CD14-positive monocyte (primary cell): ENCODE measurements around the gene LIM2. TPM values are rescaled to one million over a fixed set of nuclear protein-coding genes. Genes with fewer than 3 reads are reported as not detected.

Source experiments
- DNase-seq, 3 donors: peaks; one replicate each; pipeline ENCODE4 v3.0.0-alpha.2; 2011 to 2022
- H2AFZ ChIP-seq: 2 replicates; pipeline ENCODE4 v1.6.0; 2012; ENCODE audit warnings: mild to moderate bottlenecking, low read depth, low read length, inconsistent platforms; ENCODE audit not compliant: insufficient read depth, poor library complexity, severe bottlenecking
- H3K27ac ChIP-seq, 2 donors: 1 replicate in 1 of 2; 2 replicates in 1 of 2; pipeline ENCODE4 v1.5.1; 2012 to 2013; ENCODE audit warnings: low read length in 2 of 2, control low read depth in 1 of 2, inconsistent platforms in 1 of 2, low read depth in 1 of 2, mild to moderate bottlenecking in 1 of 2
- H3K27me3 ChIP-seq, 2 donors: one replicate each; pipeline versions ENCODE4 v1.6.0 to v1.6.1; 2011 to 2013; ENCODE audit warnings: low read length in 2 of 2; ENCODE audit not compliant: control insufficient read depth in 2 of 2, insufficient read depth in 2 of 2
- H3K36me3 ChIP-seq, 2 donors: replicated peaks in 1 of 2; 1 replicate in 1 of 2; 2 replicates in 1 of 2; pipeline versions ENCODE4 v1.5.1 to v1.6.1; 2012 to 2013; ENCODE audit warnings: low read length in 2 of 2, control low read depth in 1 of 2, inconsistent platforms in 1 of 2, mild to moderate bottlenecking in 1 of 2; ENCODE audit not compliant: insufficient read depth in 2 of 2, control insufficient read depth in 1 of 2
- H3K4me1 ChIP-seq, 2 donors: 1 replicate in 1 of 2; 2 replicates in 1 of 2; pipeline versions ENCODE4 v1.5.1 to v1.6.1; 2012 to 2013; ENCODE audit warnings: low read length in 2 of 2, control low read depth in 1 of 2, inconsistent platforms in 1 of 2, mild to moderate bottlenecking in 1 of 2, moderate library complexity in 1 of 2; ENCODE audit not compliant: insufficient read depth in 2 of 2, control insufficient read depth in 1 of 2
- H3K4me2 ChIP-seq: replicated peaks from 2 replicates; pipeline ENCODE3; 2012; ENCODE audit warnings: low read length, moderate library complexity, mild to moderate bottlenecking; ENCODE audit not compliant: poor library complexity, severe bottlenecking; ENCODE audit errors: extremely low read depth
- H3K4me3 ChIP-seq, 3 experiments: fragments of 200-600 bp in 1 of 3; sonication (generic) in 1 of 3; replicated peaks in 1 of 3; 1 replicate in 2 of 3; 2 replicates in 1 of 3; pipeline ENCODE4 v1.5.1; 2011 to 2013; ENCODE audit warnings: low read length in 3 of 3, mild to moderate bottlenecking in 3 of 3, control low read depth in 2 of 3, low read depth in 2 of 3, inconsistent platforms in 1 of 3, moderate library complexity in 1 of 3
- H3K79me2 ChIP-seq: 2 replicates; pipeline ENCODE4 v1.6.0; 2012; ENCODE audit warnings: mild to moderate bottlenecking, control low read depth, inconsistent platforms, low read length, moderate library complexity; ENCODE audit not compliant: insufficient read depth
- H3K9ac ChIP-seq: 2 replicates; pipeline ENCODE4 v1.6.0; 2017; ENCODE audit warnings: low read length, mild to moderate bottlenecking; ENCODE audit not compliant: insufficient read depth, poor library complexity, severe bottlenecking
- H3K9me3 ChIP-seq, 2 donors: replicated peaks in 1 of 2; 1 replicate in 1 of 2; 2 replicates in 1 of 2; pipeline versions ENCODE4 v1.5.1 to v1.6.1; 2012 to 2013; ENCODE audit warnings: low read length in 2 of 2, control low read depth in 1 of 2; ENCODE audit not compliant: control insufficient read depth in 1 of 2, insufficient read depth in 1 of 2
- H4K20me1 ChIP-seq: 2 replicates; pipeline ENCODE4 v1.6.0; 2012; ENCODE audit warnings: mild to moderate bottlenecking, low read length, control low read depth, moderate library complexity; ENCODE audit not compliant: insufficient read depth
- H3K27ac Mint-ChIP-seq, 7 donors: one replicate each; pipeline ENCODE4 v1.8.0; 2020; ENCODE audit warnings: mild to moderate bottlenecking in 7 of 7, mixed read lengths in 7 of 7, moderate library complexity in 6 of 7, inconsistent platforms in 2 of 7
- H3K27me3 Mint-ChIP-seq, 3 donors: one replicate each; pipeline ENCODE4 v1.8.0; 2021 to 2022; ENCODE audit warnings: low read depth in 3 of 3, mild to moderate bottlenecking in 3 of 3, mixed read lengths in 3 of 3, moderate library complexity in 3 of 3, inconsistent platforms in 1 of 3
- H3K36me3 Mint-ChIP-seq, 2 donors: one replicate each; pipeline ENCODE4 v1.8.0; 2020; ENCODE audit warnings: mixed read lengths in 2 of 2, inconsistent platforms in 1 of 2, mild to moderate bottlenecking in 1 of 2
- H3K4me1 Mint-ChIP-seq: one replicate; pipeline ENCODE4 v1.8.0; 2020; ENCODE audit warnings: mild to moderate bottlenecking, mixed read lengths
- H3K4me3 Mint-ChIP-seq, 2 donors: one replicate each; pipeline ENCODE4 v1.8.0; 2020; ENCODE audit warnings: mild to moderate bottlenecking in 2 of 2, mixed read lengths in 2 of 2, moderate library complexity in 1 of 2
- H3K9me3 Mint-ChIP-seq, 7 donors: one replicate each; pipeline ENCODE4 v1.8.0; 2020 to 2022; ENCODE audit warnings: mixed read lengths in 7 of 7, mild to moderate bottlenecking in 6 of 7, moderate library complexity in 6 of 7, inconsistent platforms in 2 of 7
- WGBS: methylation state at CpG from one replicate; pipeline ENCODE4 v1.1.5; 2013; ENCODE audit warnings: missing lambda C conversion rate; ENCODE audit not compliant: insufficient coverage; 5-methylcytosine and 5-hydroxymethylcytosine counted together
- intact Hi-C, 2 donors: fragments of 100-400 bp; cut with micrococcal nuclease; formaldehyde crosslinking; loops; one replicate each; pipeline versions ENCODE4 v1.15.0 to v1.15.1; 2023
- polyA plus RNA-seq, 3 donors: library from polyadenylated mRNA; depleted of rRNA in 1 of 3; unstranded in 2 of 3; stranded (reverse) in 1 of 3; fragments of 300-500 nt in 2 of 3; fragments of >200 nt in 1 of 3; fragmentation: Illumina TruSeq in 2 of 3; gene quantifications; 1 replicate in 2 of 3; 2 replicates in 1 of 3; pipeline ENCODE4 v1.2.3, GENCODE V29; 2012 to 2021
- TF ChIP-seq, protein P1 (sequence below): fragments of 200-600 bp; IDR thresholded peaks from one replicate; pipeline ENCODE4 v1.8.0; 2022; ENCODE audit warnings: antibody characterized with exemption, mild to moderate bottlenecking

The LIM2 gene
- polyA plus RNA-seq, 3 donors = not detected

DNA sequence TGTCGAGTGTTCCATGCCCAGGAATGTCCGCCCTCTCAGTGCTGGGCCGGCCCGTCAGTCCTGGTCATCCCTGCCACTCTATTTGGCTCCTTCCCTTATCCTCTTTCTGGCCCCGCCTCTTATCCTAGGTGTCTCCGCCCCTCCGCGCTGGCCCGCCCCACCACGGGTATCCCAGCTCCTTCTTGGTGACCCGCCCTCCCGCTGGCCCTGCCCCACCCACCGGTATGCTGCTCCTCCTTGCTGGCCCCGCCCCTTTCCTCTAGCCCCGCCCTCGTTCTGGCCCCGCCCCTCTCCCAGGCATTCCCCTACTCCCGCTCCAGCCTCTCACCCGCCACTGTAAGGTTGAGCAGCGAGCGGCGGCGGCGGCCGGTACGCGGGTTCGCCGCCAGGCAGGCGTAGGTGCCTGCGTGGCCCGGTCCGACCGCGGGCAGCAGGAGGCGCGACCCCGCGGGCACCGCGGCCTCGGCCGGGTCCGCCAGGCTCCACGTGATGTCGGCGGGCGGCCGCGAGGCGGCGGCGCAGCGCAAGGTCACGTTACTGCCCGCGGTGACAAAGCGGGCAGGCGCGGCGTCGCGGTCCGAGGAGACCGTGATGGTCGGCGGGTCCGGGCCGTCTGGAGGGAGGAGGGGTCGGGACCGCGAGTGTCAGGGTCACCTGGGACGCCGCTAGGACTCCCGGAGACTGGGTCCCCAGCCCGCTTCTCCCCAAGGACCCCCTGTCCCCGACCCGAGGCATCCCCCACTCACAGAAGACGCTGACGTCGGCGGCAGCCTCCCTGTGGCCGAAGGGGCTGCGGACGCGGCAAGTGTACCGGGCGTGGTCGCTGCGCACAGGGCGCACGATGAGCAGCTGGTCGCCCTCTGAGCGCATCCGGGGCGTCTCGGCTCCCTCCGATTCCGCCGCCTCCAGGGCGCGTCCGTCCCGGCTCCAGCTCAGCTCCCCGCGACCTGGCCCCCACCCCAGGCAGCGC, 47.8 kb downstream of the LIM2 start:
- Mint-ChIP-seq H3K4me3 (peak overlapping the region; percentile 89 to 97), H3K36me3 (peaks cover 6 to 11% of the 10 kb centered on the region in 2 donors), H3K4me1 (peaks cover 18% of the 10 kb centered on the region), H3K9me3 (peaks cover 0 to 4% (median 0%) of the 10 kb centered on the region in 7 donors), H3K27me3 (peaks cover 22 to 25% (median 23%) of the 10 kb centered on the region in 3 donors), H3K27ac (peak overlapping the region; percentile 78 to 96 (median 90))
- peak; percentile 91 to 97 (median 96) for DNase-seq
- peak overlapping the region; percentile 60 for H3K9ac ChIP-seq
- peaks cover 4 to 6% of the 10 kb centered on the region in 2 donors for H3K36me3 ChIP-seq
- H3K9me3 ChIP-seq = no peaks in the 10 kb centered on the region
- peak overlapping the region; percentile 85 for H3K4me2 ChIP-seq
- H3K27me3 ChIP-seq = peaks cover 0 to 12% of the 10 kb centered on the region in 2 donors
- TF ChIP-seq, protein P1, sequence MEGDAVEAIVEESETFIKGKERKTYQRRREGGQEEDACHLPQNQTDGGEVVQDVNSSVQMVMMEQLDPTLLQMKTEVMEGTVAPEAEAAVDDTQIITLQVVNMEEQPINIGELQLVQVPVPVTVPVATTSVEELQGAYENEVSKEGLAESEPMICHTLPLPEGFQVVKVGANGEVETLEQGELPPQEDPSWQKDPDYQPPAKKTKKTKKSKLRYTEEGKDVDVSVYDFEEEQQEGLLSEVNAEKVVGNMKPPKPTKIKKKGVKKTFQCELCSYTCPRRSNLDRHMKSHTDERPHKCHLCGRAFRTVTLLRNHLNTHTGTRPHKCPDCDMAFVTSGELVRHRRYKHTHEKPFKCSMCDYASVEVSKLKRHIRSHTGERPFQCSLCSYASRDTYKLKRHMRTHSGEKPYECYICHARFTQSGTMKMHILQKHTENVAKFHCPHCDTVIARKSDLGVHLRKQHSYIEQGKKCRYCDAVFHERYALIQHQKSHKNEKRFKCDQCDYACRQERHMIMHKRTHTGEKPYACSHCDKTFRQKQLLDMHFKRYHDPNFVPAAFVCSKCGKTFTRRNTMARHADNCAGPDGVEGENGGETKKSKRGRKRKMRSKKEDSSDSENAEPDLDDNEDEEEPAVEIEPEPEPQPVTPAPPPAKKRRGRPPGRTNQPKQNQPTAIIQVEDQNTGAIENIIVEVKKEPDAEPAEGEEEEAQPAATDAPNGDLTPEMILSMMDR = peak; percentile 15
- intact Hi-C loops = loop anchor here (1.0 to 5.0 kb wide), 4 partner anchors 25 to 317 kb away; no protein-coding TSS in a partner anchor
- H3K4me1 ChIP-seq = peaks cover 19 to 23% of the 10 kb centered on the region in 2 donors
- WGBS = 2% methylated on average over 105 of the region's 107 CpGs
- H3K79me2 ChIP-seq = no peaks in the 10 kb centered on the region
- H3K4me3 ChIP-seq = peak overlapping the region; percentile 40 to 86 (median 55)
- H4K20me1 ChIP-seq = no peaks in the 10 kb centered on the region
- peak overlapping the region in 1 of 2 donors; percentile 57 for H3K27ac ChIP-seq
- H2AFZ ChIP-seq = peak overlapping the region; percentile 87

DNA sequence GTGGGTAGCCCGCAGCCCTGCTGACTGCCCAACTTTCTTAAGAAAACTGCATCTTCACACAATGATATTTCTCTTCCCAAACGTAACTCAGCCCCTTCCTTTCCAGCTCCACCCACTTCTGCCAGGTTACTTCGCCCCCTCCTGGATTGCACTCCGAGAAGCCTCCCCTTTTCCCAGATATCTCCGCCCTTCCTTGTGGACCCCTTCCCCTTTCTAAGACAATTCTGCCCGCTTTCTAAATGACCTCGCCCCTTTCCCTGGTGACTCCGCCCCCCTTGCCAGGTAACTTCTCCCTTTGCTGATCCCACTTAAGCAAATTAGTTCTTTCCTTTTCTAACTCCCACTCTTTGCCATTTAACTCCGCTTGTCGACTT, 48.5 kb downstream of the LIM2 start:
- Histone ChIP-seq H3K79me2 (no peaks in the 10 kb centered on the region), H3K27me3 (peaks cover 0 to 12% of the 10 kb centered on the region in 2 donors), H3K4me2 (peak overlapping the region; percentile 85), H3K4me3 (peak overlapping the region; percentile 40 to 86 (median 55)), H2AFZ (peak overlapping the region; percentile 87), H3K4me1 (peaks cover 19 to 23% of the 10 kb centered on the region in 2 donors), H3K9ac (no peak overlapping the region), H3K36me3 (no peaks in the 10 kb centered on the region), H3K27ac (peak overlapping the region in 1 of 2 donors; percentile 57), H3K9me3 (no peaks in the 10 kb centered on the region), H4K20me1 (no peaks in the 10 kb centered on the region)
- peak overlapping the region; percentile 78 to 96 (median 90) for H3K27ac Mint-ChIP-seq
- DNase-seq = no peak
- peaks cover 0 to 4% (median 0%) of the 10 kb centered on the region in 7 donors for H3K9me3 Mint-ChIP-seq
- intact Hi-C loops = loop anchor here (2.0 to 5.0 kb wide), 3 partner anchors 98 to 318 kb away; no protein-coding TSS in a partner anchor
- peaks cover 18% of the 10 kb centered on the region for H3K4me1 Mint-ChIP-seq
- TF ChIP-seq, protein P1 = no peak
- WGBS = 0% methylated on average over 9 of the region's 10 CpGs
- H3K4me3 Mint-ChIP-seq = peak overlapping the region; percentile 89 to 97
- peaks cover 22 to 25% (median 23%) of the 10 kb centered on the region in 3 donors for H3K27me3 Mint-ChIP-seq
- peaks cover 3 to 6% of the 10 kb centered on the region in 2 donors for H3K36me3 Mint-ChIP-seq
